ENCODE data around the gene GABRG3. TPM values are rescaled to one million over a fixed set of nuclear protein-coding genes. Genes with fewer than 3 reads are reported as not detected.

GABRG3 gene
- total RNA-seq, 1 experiment from 2014 or later: 0.15 TPM

DNA sequence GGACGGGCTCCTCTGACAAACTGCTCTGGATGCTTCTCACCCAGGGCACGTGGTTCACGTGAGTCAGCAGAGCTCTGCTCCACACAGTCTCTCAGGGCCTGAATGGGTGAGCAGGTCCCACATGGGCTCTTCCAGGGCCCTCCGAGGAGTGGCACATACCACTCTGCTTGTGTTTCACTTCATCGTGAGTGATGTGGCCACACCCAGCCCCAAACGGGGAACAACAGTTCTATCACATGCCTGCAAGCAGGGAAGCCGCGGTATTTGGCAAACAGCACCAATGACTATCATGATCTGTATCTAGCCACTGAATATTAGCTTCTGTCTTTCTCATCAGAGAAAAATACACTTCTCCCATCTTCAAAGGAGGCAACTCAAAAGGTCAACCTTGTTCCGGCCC, 352.8 kb downstream of the GABRG3 start:
- H3K14ac ChIP-seq (ENCODE audit: insufficient read depth, low read length): no peak overlapping the region
- no peak overlapping the region for H4K8ac ChIP-seq (replicated peaks; ENCODE audit: insufficient read length, low read depth, low read length)
- H2AK5ac ChIP-seq (ENCODE audit: insufficient read length, low read length): no peak overlapping the region
- no peak overlapping the region for H3K23ac ChIP-seq (ENCODE audit: insufficient read length, low read depth, low read length)
- no peak overlapping the region for H2BK20ac ChIP-seq (ENCODE audit: low read depth, low read length, poor library complexity, severe bottlenecking)
- H3K23me2 ChIP-seq (ENCODE audit: insufficient read length, low read depth, low read length, poor library complexity, severe bottlenecking): no peaks in the 10 kb centered on the region
- Mint-ChIP-seq H3K4me1 (peaks cover 7 to 11% of the 10 kb centered on the region in 2 experiments), H3K9me3 (no peaks in the 10 kb centered on the region), H3K36me3 (ENCODE audit: insufficient read depth in 1 of 3, low read depth in 3 of 3) (no peaks in the 10 kb centered on the region), H3K27me3 (ENCODE audit: low read depth) (no peaks in the 10 kb centered on the region; the same call in 1 of the 2 replicates), H3K4me3 (no peak overlapping the region), H3K27ac (no peak overlapping the region)
- no peak overlapping the region for H2BK120ac ChIP-seq (ENCODE audit: low read depth, low read length, poor library complexity, severe bottlenecking)
- no peak overlapping the region for H2BK12ac ChIP-seq (ENCODE audit: insufficient read length, low read depth, low read length)
- H3K27me3 ChIP-seq (ENCODE audit: insufficient read depth, low read length): no peaks in the 10 kb centered on the region
- no peak overlapping the region for H3K56ac ChIP-seq (ENCODE audit: insufficient read length, low read depth, low read length)
- DNase-seq: no peak
- H3K27ac ChIP-seq (ENCODE audit: insufficient read length, low read depth, low read length): no peak overlapping the region
- H3K9me3 ChIP-seq (ENCODE audit: control insufficient read depth, low read depth, low read length): no peaks in the 10 kb centered on the region
- TF ChIP-seq, protein P1, sequence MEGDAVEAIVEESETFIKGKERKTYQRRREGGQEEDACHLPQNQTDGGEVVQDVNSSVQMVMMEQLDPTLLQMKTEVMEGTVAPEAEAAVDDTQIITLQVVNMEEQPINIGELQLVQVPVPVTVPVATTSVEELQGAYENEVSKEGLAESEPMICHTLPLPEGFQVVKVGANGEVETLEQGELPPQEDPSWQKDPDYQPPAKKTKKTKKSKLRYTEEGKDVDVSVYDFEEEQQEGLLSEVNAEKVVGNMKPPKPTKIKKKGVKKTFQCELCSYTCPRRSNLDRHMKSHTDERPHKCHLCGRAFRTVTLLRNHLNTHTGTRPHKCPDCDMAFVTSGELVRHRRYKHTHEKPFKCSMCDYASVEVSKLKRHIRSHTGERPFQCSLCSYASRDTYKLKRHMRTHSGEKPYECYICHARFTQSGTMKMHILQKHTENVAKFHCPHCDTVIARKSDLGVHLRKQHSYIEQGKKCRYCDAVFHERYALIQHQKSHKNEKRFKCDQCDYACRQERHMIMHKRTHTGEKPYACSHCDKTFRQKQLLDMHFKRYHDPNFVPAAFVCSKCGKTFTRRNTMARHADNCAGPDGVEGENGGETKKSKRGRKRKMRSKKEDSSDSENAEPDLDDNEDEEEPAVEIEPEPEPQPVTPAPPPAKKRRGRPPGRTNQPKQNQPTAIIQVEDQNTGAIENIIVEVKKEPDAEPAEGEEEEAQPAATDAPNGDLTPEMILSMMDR (conservative IDR thresholded peaks at IDR 0.05): no peak
- no peak overlapping the region for H3T11ph ChIP-seq (ENCODE audit: low read length)
- H4K91ac ChIP-seq (ENCODE audit: insufficient read length, low read depth, low read length): no peak overlapping the region
- no peak overlapping the region for H3K4ac ChIP-seq (ENCODE audit: low read depth, low read length)
- H2AFZ ChIP-seq (ENCODE audit: low read length): no peak overlapping the region
- no CpG with 5 or more reads among the region's 9 CpGs for WGBS (ENCODE audit: extremely low coverage, insufficient read length, low lambda C conversion rate)
- H3K4me1 ChIP-seq (ENCODE audit: insufficient read depth, low read length): no peaks in the 10 kb centered on the region
- H3K18ac ChIP-seq (ENCODE audit: insufficient read length, low read depth, low read length): no peak overlapping the region
- no peaks in the 10 kb centered on the region for H4K20me1 ChIP-seq (ENCODE audit: control insufficient read depth, insufficient read depth, insufficient read length)
- H3K9ac ChIP-seq (ENCODE audit: extremely low read depth, insufficient read length, low read length): no peak overlapping the region
- H2BK5ac ChIP-seq (ENCODE audit: insufficient read length, low read length): no peak overlapping the region
- no peak overlapping the region for H3K4me2 ChIP-seq (ENCODE audit: insufficient read depth, insufficient read length, low read length)
- no peak overlapping the region for H4K5ac ChIP-seq (ENCODE audit: insufficient read length, low read depth, low read length)
- H2BK15ac ChIP-seq (ENCODE audit: low read depth, low read length): no peak overlapping the region
- no peaks in the 10 kb centered on the region for H3K79me2 ChIP-seq (ENCODE audit: insufficient read depth, low read length)
- H3K79me1 ChIP-seq (ENCODE audit: insufficient read depth, low read depth, low read length, poor library complexity, severe bottlenecking): no peaks in the 10 kb centered on the region
